Smooth muscle cell (in vitro differentiated cells): ENCODE results near the gene ACBD3. TPM values are rescaled to one million over a fixed set of nuclear protein-coding genes. Genes with fewer than 3 reads are reported as not detected.

ENCODE experiments used
- DNase-seq: peaks from one replicate; lab custom pipeline; 2025; ENCODE audit not compliant: unreplicated experiment; lab: John Stamatoyannopoulos, UW
- H2AFZ ChIP-seq: fragments of 200-600 bp; sonication (generic); 2 replicates; pipeline ENCODE4 v1.6.0; 2016; ENCODE audit warnings: antibody characterized with exemption, low read depth, mild to moderate bottlenecking
- H3F3A ChIP-seq: fragments of 200-600 bp; sonication (generic); 2 replicates; pipeline ENCODE4 v1.6.0; 2017; ENCODE audit warnings: antibody characterized with exemption, low read depth
- H3K27ac ChIP-seq: fragments of 200-600 bp; sonication (generic); 2 replicates; pipeline ENCODE4 v1.5.1; 2016; ENCODE audit warnings: low read depth, mild to moderate bottlenecking
- H3K27me3 ChIP-seq: fragments of 200-600 bp; sonication (generic); 2 replicates; pipeline ENCODE4 v1.6.1; 2016; ENCODE audit warnings: low read depth, mild to moderate bottlenecking
- H3K36me3 ChIP-seq: fragments of 200-600 bp; sonication (generic); 2 replicates; pipeline ENCODE4 v1.5.1; 2016; ENCODE audit warnings: low read depth
- H3K4me1 ChIP-seq: fragments of 200-600 bp; sonication (generic); 2 replicates; pipeline ENCODE4 v1.5.1; 2016; ENCODE audit warnings: low read depth
- H3K4me2 ChIP-seq: fragments of 200-600 bp; sonication (generic); 2 replicates; pipeline ENCODE4 v1.6.0; 2016; ENCODE audit warnings: mild to moderate bottlenecking
- H3K4me3 ChIP-seq: fragments of 200-600 bp; sonication (generic); 2 replicates; pipeline ENCODE4 v1.5.1; 2016; ENCODE audit warnings: mild to moderate bottlenecking
- H3K79me2 ChIP-seq: fragments of 200-600 bp; sonication (generic); 2 replicates; pipeline ENCODE4 v1.6.0; 2016; ENCODE audit warnings: low read depth, mild to moderate bottlenecking
- H3K9ac ChIP-seq: fragments of 200-600 bp; sonication (generic); 2 replicates; pipeline ENCODE4 v1.6.0; 2016; ENCODE audit warnings: low read depth
- H3K9me3 ChIP-seq: fragments of 200-600 bp; sonication (generic); replicated peaks from 2 replicates; pipeline ENCODE4 v1.5.1; 2016; ENCODE audit warnings: low read depth
- H4K20me1 ChIP-seq: fragments of 200-600 bp; sonication (generic); 2 replicates; pipeline ENCODE4 v1.6.0; 2016; ENCODE audit warnings: low read depth
- WGBS: methylation state at CpG from one replicate; pipeline ENCODE4 v1.1.7; 2016; ENCODE audit warnings: low lambda C conversion rate; 5-methylcytosine and 5-hydroxymethylcytosine counted together
- polyA plus RNA-seq: library from polyadenylated mRNA; unstranded; fragments of >200 nt; fragmentation: Nextera tagmentation; extraction: Ambion mirVana; gene quantifications from 2 replicates; pipeline ENCODE4 v1.2.1, GENCODE V29; 2016
- total RNA-seq: library from RNA; depleted of rRNA; stranded (reverse); fragments of >200 nt; gene quantifications from 2 replicates; pipeline ENCODE4 v1.2.3, GENCODE V29; 2014
- TF ChIP-seq, protein P1 (sequence below): fragments of 200-600 bp; sonication (generic); IDR thresholded peaks from 2 replicates; pipeline ENCODE4 v1.5.1; 2017; ENCODE audit warnings: borderline replicate concordance, mild to moderate bottlenecking, antibody characterized with exemption; ENCODE audit not compliant: insufficient read depth, poor library complexity, severe bottlenecking

ACBD3 gene
- total and polyA plus RNA-seq, 2 experiments from 2014 or later: 82.0 to 118 TPM

DNA sequence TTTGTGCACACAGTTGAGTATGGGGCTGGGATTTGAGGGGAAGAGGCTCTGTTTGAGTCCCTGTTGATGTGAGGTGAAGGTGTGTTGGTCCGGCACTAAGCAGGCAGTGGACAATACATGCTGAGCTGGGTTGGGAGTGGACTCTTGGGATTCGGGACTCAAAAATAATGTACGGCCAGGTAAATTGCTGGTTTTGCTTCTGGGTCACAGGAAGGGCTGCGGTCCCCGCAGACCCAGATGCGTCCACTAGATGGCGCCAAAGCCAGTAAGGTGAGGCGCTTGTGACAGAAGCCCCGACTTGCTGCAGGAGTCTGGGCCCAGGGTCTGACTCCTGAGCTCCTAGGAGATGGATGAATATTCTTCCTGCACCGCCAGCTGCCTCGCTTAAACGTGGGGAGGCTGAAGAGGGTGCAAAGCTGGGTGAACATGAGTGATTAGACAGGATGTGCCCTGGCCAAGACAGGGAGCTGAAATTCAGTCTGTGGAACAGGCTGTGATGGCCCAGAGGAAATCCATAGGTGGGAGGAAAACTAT is 61.4 kb downstream of the ACBD3 start:
- H2AFZ ChIP-seq: no peak overlapping the region
- no peaks in the 10 kb centered on the region for H3K27me3 ChIP-seq
- no peak overlapping the region for H3K4me2 ChIP-seq
- TF ChIP-seq, protein P1, sequence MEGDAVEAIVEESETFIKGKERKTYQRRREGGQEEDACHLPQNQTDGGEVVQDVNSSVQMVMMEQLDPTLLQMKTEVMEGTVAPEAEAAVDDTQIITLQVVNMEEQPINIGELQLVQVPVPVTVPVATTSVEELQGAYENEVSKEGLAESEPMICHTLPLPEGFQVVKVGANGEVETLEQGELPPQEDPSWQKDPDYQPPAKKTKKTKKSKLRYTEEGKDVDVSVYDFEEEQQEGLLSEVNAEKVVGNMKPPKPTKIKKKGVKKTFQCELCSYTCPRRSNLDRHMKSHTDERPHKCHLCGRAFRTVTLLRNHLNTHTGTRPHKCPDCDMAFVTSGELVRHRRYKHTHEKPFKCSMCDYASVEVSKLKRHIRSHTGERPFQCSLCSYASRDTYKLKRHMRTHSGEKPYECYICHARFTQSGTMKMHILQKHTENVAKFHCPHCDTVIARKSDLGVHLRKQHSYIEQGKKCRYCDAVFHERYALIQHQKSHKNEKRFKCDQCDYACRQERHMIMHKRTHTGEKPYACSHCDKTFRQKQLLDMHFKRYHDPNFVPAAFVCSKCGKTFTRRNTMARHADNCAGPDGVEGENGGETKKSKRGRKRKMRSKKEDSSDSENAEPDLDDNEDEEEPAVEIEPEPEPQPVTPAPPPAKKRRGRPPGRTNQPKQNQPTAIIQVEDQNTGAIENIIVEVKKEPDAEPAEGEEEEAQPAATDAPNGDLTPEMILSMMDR: peak; percentile 96
- H3K79me2 ChIP-seq: no peaks in the 10 kb centered on the region
- no peak overlapping the region for H3K4me3 ChIP-seq
- no peak overlapping the region for H3K9ac ChIP-seq
- H4K20me1 ChIP-seq: no peaks in the 10 kb centered on the region
- peak; percentile 51 for DNase-seq
- H3F3A ChIP-seq: no peaks in the 10 kb centered on the region
- H3K4me1 ChIP-seq: peaks cover 15% of the 10 kb centered on the region
- WGBS: 9% methylated on average over 12 of the region's 12 CpGs
- no peaks in the 10 kb centered on the region for H3K9me3 ChIP-seq
- H3K27ac ChIP-seq: no peak overlapping the region
- no peaks in the 10 kb centered on the region for H3K36me3 ChIP-seq

DNA sequence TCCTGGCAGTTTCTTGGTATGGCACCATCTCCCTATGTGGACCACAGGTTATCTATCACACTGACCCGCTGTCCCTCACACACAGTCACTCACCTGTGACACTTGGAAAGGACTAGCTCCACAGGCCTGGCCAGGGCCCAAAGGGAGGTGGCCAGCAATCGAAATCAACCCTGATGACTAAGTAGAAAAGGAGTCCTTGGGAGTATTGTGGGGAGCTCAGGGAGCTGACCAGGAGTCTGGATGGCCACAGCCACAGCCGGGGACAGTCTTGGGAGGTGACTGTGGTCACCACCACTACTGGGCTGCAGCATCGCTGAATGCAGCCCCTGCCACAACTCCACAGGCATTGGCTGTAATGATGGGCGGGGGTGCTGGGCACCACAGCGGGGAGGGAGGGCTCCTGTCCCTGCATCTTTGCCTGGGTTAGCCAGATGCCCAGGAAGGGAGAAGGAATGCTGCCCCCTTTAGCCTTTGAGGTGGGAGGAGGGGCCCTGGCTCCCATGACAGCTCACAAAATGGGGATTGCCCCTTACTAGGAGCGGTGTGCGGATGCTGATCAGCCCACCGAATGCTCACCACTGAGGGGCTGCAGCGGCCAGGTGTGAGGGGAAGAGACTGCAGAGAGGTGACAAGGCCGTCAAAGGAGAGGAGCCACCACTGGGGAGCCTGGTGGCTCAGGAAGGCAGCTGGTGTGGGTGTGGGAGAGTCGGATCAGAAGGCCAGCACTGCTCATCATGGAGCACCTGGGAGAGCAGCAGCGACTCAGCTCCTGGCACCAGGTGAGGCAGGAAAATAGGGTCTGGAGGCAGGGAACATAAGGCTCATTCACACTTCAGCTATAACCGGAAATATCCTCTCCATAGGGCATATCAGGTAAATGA is 62.7 kb downstream of the ACBD3 start:
- no peaks in the 10 kb centered on the region for H4K20me1 ChIP-seq
- no peaks in the 10 kb centered on the region for H3K27me3 ChIP-seq
- no peaks in the 10 kb centered on the region for H3K36me3 ChIP-seq
- no peak for DNase-seq
- H3K79me2 ChIP-seq: no peaks in the 10 kb centered on the region
- peaks cover 15% of the 10 kb centered on the region for H3K4me1 ChIP-seq
- no peak overlapping the region for H3K4me2 ChIP-seq
- TF ChIP-seq, protein P1: no peak
- no peak overlapping the region for H2AFZ ChIP-seq
- no peak overlapping the region for H3K27ac ChIP-seq
- no peaks in the 10 kb centered on the region for H3F3A ChIP-seq
- H3K4me3 ChIP-seq: no peak overlapping the region
- H3K9ac ChIP-seq: no peak overlapping the region
- no peaks in the 10 kb centered on the region for H3K9me3 ChIP-seq
- WGBS: 81% methylated on average over 13 of the region's 14 CpGs

DNA sequence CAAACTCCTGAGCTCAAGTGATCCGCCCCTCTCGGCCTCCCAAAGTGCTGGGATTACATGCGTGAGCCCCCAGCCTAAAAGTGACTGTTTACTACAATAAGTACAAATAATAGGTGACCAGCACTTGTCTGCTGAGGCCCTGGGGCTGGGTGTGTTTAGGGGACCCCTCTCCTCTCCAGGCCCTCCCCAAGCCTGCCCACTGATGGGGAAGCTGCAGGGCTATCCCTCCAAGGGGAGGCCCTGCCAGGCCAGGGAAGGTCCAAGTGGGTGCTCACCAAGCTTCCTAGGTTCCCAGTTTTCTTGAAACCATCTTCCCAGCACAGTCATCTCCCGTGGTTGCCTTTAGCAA is 63.4 kb downstream of the ACBD3 start:
- Histone ChIP-seq H3K4me3 (no peak overlapping the region), H3K4me1 (peaks cover 11% of the 10 kb centered on the region), H3K4me2 (no peak overlapping the region), H3K27ac (no peak overlapping the region), H4K20me1 (no peaks in the 10 kb centered on the region), H3K36me3 (no peaks in the 10 kb centered on the region), H3F3A (no peaks in the 10 kb centered on the region), H3K27me3 (no peaks in the 10 kb centered on the region), H2AFZ (no peak overlapping the region), H3K9me3 (no peaks in the 10 kb centered on the region), H3K79me2 (no peaks in the 10 kb centered on the region), H3K9ac (no peak overlapping the region)
- TF ChIP-seq, protein P1: no peak
- DNase-seq: no peak
- WGBS: 85% methylated on average over 4 of the region's 4 CpGs
